Endothelial cell of umbilical vein (primary cell): ENCODE results near the gene CAPN8. TPM values are rescaled to one million over a fixed set of nuclear protein-coding genes. Genes with fewer than 3 reads are reported as not detected.

Experiments
- BruUV-seq: library from RNA; stranded (reverse); fragments of 400-500 nt; replicated peaks from 2 replicates; lab custom pipeline; 2021; lab: Mats Ljungman, UMichigan
- CTCF ChIA-PET: fragments of 300-600, 350-600 bp; sonication (Branson Sonifier 250); formaldehyde crosslinking; loops from one replicate; lab custom pipeline; 2021; ENCODE audit warnings: antibody characterized with exemption, inconsistent platforms; lab: Charles Lee
- POLR2A ChIA-PET: fragments of 300-600, 350-600 bp; sonication (Branson Sonifier 250); formaldehyde crosslinking; loops from one replicate; lab custom pipeline; 2021; ENCODE audit warnings: antibody characterized with exemption, inconsistent platforms; lab: Charles Lee
- DNase-seq: peaks from one replicate; pipeline ENCODE4 v3.0.0-alpha.2; 2011; ENCODE audit warnings: low read depth, low spot score
- FAIRE-seq: peaks from 2 replicates; lab custom pipeline; 2011; peaks lifted over from hg19 to GRCh38; lab: Jason Lieb, UNC
- H2AFZ ChIP-seq: 2 replicates; pipeline ENCODE4 v1.6.0; 2012; ENCODE audit warnings: low read depth, low read length, control low read depth, inconsistent platforms
- H3K27ac ChIP-seq: 2 replicates; pipeline ENCODE4 v1.5.1; 2011; ENCODE audit warnings: low read depth, mild to moderate bottlenecking, control low read depth, low read length, moderate library complexity; ENCODE audit not compliant: insufficient read depth
- H3K27me3 ChIP-seq, 2 experiments: 2 replicates each; pipeline versions ENCODE4 v1.6.0 to v1.6.1; 2011; ENCODE audit warnings: low read length in 2 of 2, mixed read lengths in 1 of 2; ENCODE audit not compliant: control insufficient read depth in 2 of 2, insufficient read depth in 2 of 2
- H3K36me3 ChIP-seq, 2 experiments: 2 replicates in 1 of 2; 3 replicates in 1 of 2; pipeline ENCODE4 v1.5.1; 2011; ENCODE audit warnings: low read length in 2 of 2, mild to moderate bottlenecking in 1 of 2, moderate library complexity in 1 of 2; ENCODE audit not compliant: control insufficient read depth in 2 of 2, insufficient read depth in 2 of 2; ENCODE audit errors: extremely low read depth in 1 of 2
- H3K4me1 ChIP-seq: 3 replicates; pipeline ENCODE4 v1.5.1; 2011; ENCODE audit warnings: mild to moderate bottlenecking, low read length; ENCODE audit not compliant: control insufficient read depth, insufficient read depth; ENCODE audit errors: extremely low read depth
- H3K4me2 ChIP-seq: 2 replicates; pipeline ENCODE4 v1.6.1; 2011; ENCODE audit warnings: low read length, control low read depth, mixed read lengths; ENCODE audit not compliant: insufficient read depth
- H3K4me3 ChIP-seq, 3 experiments: fragments of 200-600 bp in 1 of 3; sonication (generic), shearing (Covaris generic) in 1 of 3; replicated peaks in 1 of 3; 2 replicates each; pipeline ENCODE4 v1.5.1; 2011 to 2016; ENCODE audit warnings: control low read depth in 3 of 3, low read length in 3 of 3, mild to moderate bottlenecking in 2 of 3, inconsistent platforms in 1 of 3, low read depth in 1 of 3, moderate library complexity in 1 of 3; ENCODE audit not compliant: insufficient read depth in 1 of 3
- H3K79me2 ChIP-seq: 2 replicates; pipeline ENCODE4 v1.6.0; 2012; ENCODE audit warnings: low read length, inconsistent platforms; ENCODE audit not compliant: control insufficient read depth, insufficient read depth
- H3K9ac ChIP-seq: replicated peaks from 2 replicates; pipeline ENCODE3; 2011; ENCODE audit warnings: low read length, control low read depth; ENCODE audit not compliant: insufficient read depth; ENCODE audit errors: extremely low read depth
- H3K9me1 ChIP-seq: replicated peaks from 3 replicates; pipeline ENCODE4 v1.6.0; 2011; ENCODE audit warnings: mild to moderate bottlenecking, low read length; ENCODE audit not compliant: control insufficient read depth, insufficient read depth; ENCODE audit errors: extremely low read depth
- H3K9me3 ChIP-seq: replicated peaks from 2 replicates; pipeline ENCODE4 v1.5.1; 2012; ENCODE audit warnings: low read length, inconsistent platforms; ENCODE audit not compliant: control insufficient read depth, insufficient read depth
- H4K20me1 ChIP-seq: replicated peaks from 2 replicates; pipeline ENCODE3; 2011; ENCODE audit warnings: mild to moderate bottlenecking, low read length; ENCODE audit not compliant: control insufficient read depth, insufficient read depth; ENCODE audit errors: extremely low read depth
- CTCF ChIP-seq, 2 donors: IDR thresholded peaks; 1 replicate in 1 of 2; 2 replicates in 1 of 2; pipeline ENCODE4 v1.5.1; 2011; ENCODE audit warnings: low read length in 2 of 2, mild to moderate bottlenecking in 2 of 2, moderate library complexity in 2 of 2, control low read depth in 1 of 2, inconsistent platforms in 1 of 2, low read depth in 1 of 2; ENCODE audit not compliant: insufficient read depth in 1 of 2; ENCODE audit errors: extremely low read depth in 1 of 2
- EZH2 ChIP-seq: IDR thresholded peaks from 2 replicates; pipeline ENCODE4 v1.6.1; 2012; ENCODE audit warnings: borderline replicate concordance, low read depth, mild to moderate bottlenecking, moderate library complexity, low read length, inconsistent platforms; ENCODE audit not compliant: severe bottlenecking
- FOS ChIP-seq: IDR thresholded peaks from 2 replicates; pipeline ENCODE4 v1.6.1; 2011; ENCODE audit warnings: mild to moderate bottlenecking, low read length, moderate library complexity, borderline replicate concordance; ENCODE audit not compliant: insufficient read depth
- GATA2 ChIP-seq: IDR thresholded peaks from 2 replicates; pipeline ENCODE4 v1.7.0; 2011; ENCODE audit warnings: low read depth, mild to moderate bottlenecking, moderate library complexity, mixed read lengths, low read length; ENCODE audit not compliant: insufficient read length, insufficient read depth
- JUN ChIP-seq: IDR thresholded peaks from 2 replicates; pipeline ENCODE4 v1.6.1; 2011; ENCODE audit warnings: borderline replicate concordance, low read depth; ENCODE audit not compliant: insufficient read length, insufficient read depth
- MAX ChIP-seq: IDR thresholded peaks from 2 replicates; pipeline ENCODE4 v1.6.1; 2011; ENCODE audit not compliant: insufficient read depth, insufficient read length
- MYC ChIP-seq: IDR thresholded peaks from one replicate; pipeline ENCODE4 v1.6.1; 2011; ENCODE audit warnings: mild to moderate bottlenecking, low read depth, low read length
- POLR2A ChIP-seq: IDR thresholded peaks from 2 replicates; pipeline ENCODE4 v1.6.1; 2012; ENCODE audit warnings: low read depth, mild to moderate bottlenecking, control low read depth, low read length
- POLR2AphosphoS5 ChIP-seq: IDR thresholded peaks from 2 replicates; pipeline ENCODE4 v1.6.1; 2012; ENCODE audit warnings: low read depth, mild to moderate bottlenecking, control low read depth, low read length, moderate library complexity; ENCODE audit not compliant: insufficient read depth
- dilution Hi-C: fragments of 300-500 bp; cut with MboI; formaldehyde crosslinking; loops from one replicate; pipeline ENCODE4 v1.15.0; 2019; ENCODE audit warnings: low sequenced_read_pairs; ENCODE audit not compliant: extremely low pct_ligation_motif_present
- intact Hi-C: fragments of 100-400 bp; cut with micrococcal nuclease; formaldehyde crosslinking; loops from one replicate; pipeline ENCODE4 v1.10.0; 2022
- polyA plus RNA-seq, 4 experiments: library from polyadenylated mRNA; depleted of rRNA in 3 of 4; stranded (reverse) in 3 of 4; unstranded in 1 of 4; fragments of >200 nt; gene quantifications; 2 replicates each; pipeline versions ENCODE4 v1.2.1 to v1.2.3, GENCODE V29; 2011 to 2012; ENCODE audit warnings: missing spikeins in 1 of 4
- total RNA-seq: library from RNA; stranded (reverse); gene quantifications from 2 replicates; pipeline ENCODE4 v1.2.3, GENCODE V29; 2021

The CAPN8 gene
- total and polyA plus RNA-seq, 2 donors (not counting 3 experiments of a cell fraction or from before 2014, with no cell fraction given) = not detected

- FAIRE-seq = no peak
- POLR2A ChIA-PET = no interaction called here
Measured at GRCh38 chr1:223547316-223548114, 118.0 kb downstream of the CAPN8 start.

More at GRCh38 chr1:223547316-223548114, 118.0 kb downstream of the CAPN8 start:
- no peak for DNase-seq
- Histone ChIP-seq H3K79me2 (no peaks in the 10 kb centered on the region), H3K36me3 (no peaks in the 10 kb centered on the region), H3K4me2 (no peak overlapping the region), H3K9me1 (no peaks in the 10 kb centered on the region), H3K27me3 (no peaks in the 10 kb centered on the region), H3K27ac (no peak overlapping the region), H4K20me1 (no peaks in the 10 kb centered on the region), H3K9ac (no peak overlapping the region), H3K4me1 (no peaks in the 10 kb centered on the region), H3K9me3 (no peaks in the 10 kb centered on the region), H3K4me3 (no peak overlapping the region), H2AFZ (no peak overlapping the region)
- TF ChIP-seq MAX (no peak), EZH2 (no peak), POLR2AphosphoS5 (no peak), GATA2 (no peak), FOS (no peak), MYC (no peak), CTCF (IDR thresholded peaks at IDR 0.05; ENCODE audit: extremely low read depth in 1 of 2, insufficient read depth in 1 of 2, low read depth in 1 of 2, low read length in 2 of 2) (no peak), POLR2A (no peak), JUN (no peak)
- no TSS peak for BruUV-seq
- dilution Hi-C loops = no loop called here
- CTCF ChIA-PET = no interaction called here
- intact Hi-C loops = no loop called here
